ENCODE measurements around the gene CORO2A. TPM values are rescaled to one million over a fixed set of nuclear protein-coding genes. Genes with fewer than 3 reads are reported as not detected.
A peak's percentile ranks its signal among the peaks of the same experiment; 100 is the strongest.
"Not testable (repeated sequence)": the region's sequence is repeated elsewhere in the genome, so short reads cannot be mapped to it uniquely, and the experiment has no call there.

The CORO2A gene
- polyA plus RNA-seq, 1 experiment = 1.4 TPM

- Histone ChIP-seq H3K27me3 (ENCODE audit: control insufficient read depth, insufficient read depth, low read length) (no peaks in the 10 kb centered on the region), H3K4me3 (ENCODE audit: low read depth, low read length) (no peak overlapping the region), H3K9me3 (ENCODE audit: control insufficient read depth, insufficient read depth, low read length) (no peaks in the 10 kb centered on the region), H3K27ac (ENCODE audit: low read depth, low read length) (no peak overlapping the region)
- DNase-seq (ENCODE audit: low read depth, low spot score) = no peak
- POLR2A ChIA-PET = no interaction called here
- CTCF ChIA-PET = no interaction called here
- TF ChIP-seq CTCF (IDR thresholded peaks at IDR 0.05; ENCODE audit: low read depth, low read length) = no peak
Measured at GRCh38 chr9:98121058-98121457, 71.4 kb downstream of the CORO2A start.

- no peak for DNase-seq (ENCODE audit: low read depth, low spot score)
- Histone ChIP-seq H3K27ac (ENCODE audit: low read depth, low read length) (no peak overlapping the region), H3K4me3 (ENCODE audit: low read depth, low read length) (no peak overlapping the region), H3K27me3 (ENCODE audit: control insufficient read depth, insufficient read depth, low read length) (no peaks in the 10 kb centered on the region), H3K9me3 (ENCODE audit: control insufficient read depth, insufficient read depth, low read length) (no peaks in the 10 kb centered on the region)
- no peak for TF ChIP-seq CTCF (IDR thresholded peaks at IDR 0.05; ENCODE audit: low read depth, low read length)
- ChIA-PET CTCF (no interaction called here), POLR2A (no interaction called here)
Measured at GRCh38 chr9:98120476-98120875, 72.0 kb downstream of the CORO2A start.

- peak; percentile 3 for DNase-seq (ENCODE audit: low read depth, low spot score)
- TF ChIP-seq CTCF (IDR thresholded peaks at IDR 0.05; ENCODE audit: low read depth, low read length) = peak; percentile 40
Measured at GRCh38 chr9:98118640-98119601, 73.5 kb downstream of the CORO2A start, which contains the start of gene TRIM14. Gene TRIM14, minus strand, starts transcription at chr9:98119222. Its CDS starts 34 bp downstream, at chr9:98119188.

GRCh38 chr9:98117984-98118639 is 74.3 kb downstream of the CORO2A start:
- Histone ChIP-seq H3K9me3 (ENCODE audit: control insufficient read depth, insufficient read depth, low read length) (no peaks in the 10 kb centered on the region), H3K27ac (ENCODE audit: low read depth, low read length) (no peak overlapping the region), H3K27me3 (ENCODE audit: control insufficient read depth, insufficient read depth, low read length) (no peaks in the 10 kb centered on the region), H3K4me3 (ENCODE audit: low read depth, low read length) (peak overlapping the region; percentile 72)
- peak; percentile 14; the same call in 1 of the 2 replicates for TF ChIP-seq CTCF (IDR thresholded peaks at IDR 0.05; ENCODE audit: low read depth, low read length)
- CTCF ChIA-PET = interaction anchor here (0.9 to 1.7 kb wide), 6 partner anchors 44 to 486 kb away, joined by 3 to 5 read pairs (median 3); no protein-coding TSS in a partner anchor
- POLR2A ChIA-PET = no interaction called here
- no peak for DNase-seq (ENCODE audit: low read depth, low spot score)

More at GRCh38 chr9:98118640-98119601, 73.5 kb downstream of the CORO2A start, which contains the start of gene TRIM14:
- ChIA-PET POLR2A (interaction anchor here (0.9 kb wide), 1 partner anchor 12 kb away, joined by 3 read pairs; no protein-coding TSS in a partner anchor), CTCF (interaction anchor here (0.9 to 1.7 kb wide), 9 partner anchors 18 to 657 kb away, joined by 3 to 5 read pairs (median 3); no protein-coding TSS in a partner anchor)
- no peaks in the 10 kb centered on the region for H3K9me3 ChIP-seq (ENCODE audit: control insufficient read depth, insufficient read depth, low read length)
- H3K4me3 ChIP-seq (ENCODE audit: low read depth, low read length) = peak within 1 kb of the TSS; percentile 72
- H3K27me3 ChIP-seq (ENCODE audit: control insufficient read depth, insufficient read depth, low read length) = no peaks in the 10 kb centered on the region
- no peak within 1 kb of the TSS for H3K27ac ChIP-seq (ENCODE audit: low read depth, low read length)

GRCh38 chr9:98117097-98117496 is 75.3 kb downstream of the CORO2A start:
- CTCF ChIA-PET = interaction anchor here (1.7 kb wide), 1 partner anchor 193 kb away, joined by 5 read pairs; no protein-coding TSS in a partner anchor
- H3K4me3 ChIP-seq (ENCODE audit: low read depth, low read length); H3K27ac ChIP-seq (ENCODE audit: low read depth, low read length); H3K27me3 ChIP-seq (ENCODE audit: control insufficient read depth, insufficient read depth, low read length); H3K9me3 ChIP-seq (ENCODE audit: control insufficient read depth, insufficient read depth, low read length); DNase-seq (ENCODE audit: low read depth, low spot score); POLR2A ChIA-PET: not testable (repeated sequence)

Measured in AG04450 (cell line).